Measurements from ENCODE around the gene CFAP141. TPM values are rescaled to one million over a fixed set of nuclear protein-coding genes. Genes with fewer than 3 reads are reported as not detected.

Gene CFAP141
- total RNA-seq, 1 experiment from 2014 or later, result not detected

- TF ChIP-seq ZNF281 (CRISPR knock-in tag; IDR thresholded peaks at IDR 0.05), result peak; percentile 67; the same call in 1 of the 2 replicates
- TF ChIP-seq ZSCAN18 (CRISPR knock-in tag; IDR thresholded peaks at IDR 0.05), result no peak
- no peak for TF ChIP-seq ZNF532 (CRISPR knock-in tag; IDR thresholded peaks at IDR 0.05; ENCODE audit: borderline replicate concordance)
- TF ChIP-seq ZNF416 (CRISPR knock-in tag; IDR thresholded peaks at IDR 0.05), result no peak
- 0 out of 2 replicates have a peak, but pooled peaks have one; percentile 69 for TF ChIP-seq E2F1 (CRISPR knock-in tag; IDR thresholded peaks at IDR 0.05)
- TF ChIP-seq FOXK1 (CRISPR knock-in tag; IDR thresholded peaks at IDR 0.05), result peak; percentile 95
- no peak for TF ChIP-seq ZNF121 (CRISPR knock-in tag; IDR thresholded peaks at IDR 0.05)
- TF ChIP-seq HMGA2 (CRISPR knock-in tag; IDR thresholded peaks at IDR 0.05), result no peak
- no peak for TF ChIP-seq NR3C1 (CRISPR knock-in tag; conservative IDR thresholded peaks at IDR 0.05; ENCODE audit: low read depth)
- TF ChIP-seq OVOL2 (CRISPR knock-in tag; IDR thresholded peaks at IDR 0.05; ENCODE audit: borderline replicate concordance), result no peak
- peak; percentile 99 for TF ChIP-seq MAX (CRISPR knock-in tag; IDR thresholded peaks at IDR 0.05)
- no peak for TF ChIP-seq NR1H2 (CRISPR knock-in tag; IDR thresholded peaks at IDR 0.05)
- peak; percentile 98 for TF ChIP-seq FOXP4 (CRISPR knock-in tag; IDR thresholded peaks at IDR 0.05)
- no peak for TF ChIP-seq ZBTB21 (CRISPR knock-in tag; IDR thresholded peaks at IDR 0.05; ENCODE audit: borderline replicate concordance)
- TF ChIP-seq NR2C2 (CRISPR knock-in tag; IDR thresholded peaks at IDR 0.05), result 0 out of 2 replicates have a peak, but pooled peaks have one; percentile 33
- peak; percentile 68 for TF ChIP-seq SP1 (CRISPR knock-in tag; conservative IDR thresholded peaks at IDR 0.05)
- peak; percentile 43; the same call in 1 of the 2 replicates for TF ChIP-seq PRDM15 (CRISPR knock-in tag; IDR thresholded peaks at IDR 0.05)
- no peak for TF ChIP-seq PREB (CRISPR knock-in tag; IDR thresholded peaks at IDR 0.05; ENCODE audit: borderline replicate concordance)
Measured at GRCh38 chr1:154220071-154220969, 14.2 kb upstream of the CFAP141 start, which contains the start of gene UBAP2L (continued).

All from WTC11 (cell line).